B cell (primary cell): ENCODE data around the gene C1orf226. TPM values are rescaled to one million over a fixed set of nuclear protein-coding genes. Genes with fewer than 3 reads are reported as not detected.

Source experiments
- ATAC-seq: fragments of 200-7000 bp; cut with Tn5 transposase; one replicate; pipeline ENCODE4 v1.10.0; 2021; ENCODE audit warnings: low read depth, mild to moderate bottlenecking, moderate number of reproducible peaks, moderate library complexity
- CTCF ChIA-PET: fragments of 350-600 bp; sonication (Branson Sonifier 250); formaldehyde crosslinking; loops from one replicate; lab custom pipeline; 2021; ENCODE audit warnings: antibody characterized with exemption, inconsistent platforms; lab: Charles Lee
- POLR2A ChIA-PET: fragments of 350-600 bp; sonication (Branson Sonifier 250); formaldehyde crosslinking; loops from one replicate; lab custom pipeline; 2021; ENCODE audit warnings: antibody characterized with exemption; lab: Charles Lee
- DNase-seq: peaks from one replicate; pipeline ENCODE4 v3.0.0; 2013
- H2AFZ ChIP-seq: 2 replicates; pipeline ENCODE4 v1.6.1; 2012; ENCODE audit warnings: mild to moderate bottlenecking, low read depth, low read length; ENCODE audit not compliant: insufficient read depth, poor library complexity, severe bottlenecking
- H3K27ac ChIP-seq, 2 donors: 1 replicate in 1 of 2; 2 replicates in 1 of 2; pipeline ENCODE4 v1.5.1; 2012 to 2013; ENCODE audit warnings: low read length in 2 of 2, mild to moderate bottlenecking in 2 of 2, moderate library complexity in 1 of 2
- H3K27me3 ChIP-seq, 4 experiments: fragments of 200-600 bp in 1 of 4; sonication (generic) in 1 of 4; replicated peaks in 1 of 4; 1 replicate in 2 of 4; 2 replicates in 2 of 4; pipeline versions ENCODE4 v1.6.1 to v1.7.0; 2013 to 2016; ENCODE audit warnings: low read length in 3 of 4, mild to moderate bottlenecking in 2 of 4, mixed read lengths in 1 of 4, moderate library complexity in 1 of 4; ENCODE audit not compliant: insufficient read depth in 4 of 4, control insufficient read depth in 3 of 4; ENCODE audit errors: control extremely low read depth in 1 of 4
- H3K36me3 ChIP-seq, 2 experiments: replicated peaks in 1 of 2; 1 replicate in 1 of 2; 2 replicates in 1 of 2; pipeline versions ENCODE4 v1.6.1 to v1.7.1; 2013; ENCODE audit warnings: low read length in 1 of 2; ENCODE audit not compliant: insufficient read depth in 2 of 2, control insufficient read depth in 1 of 2; ENCODE audit errors: control extremely low read depth in 1 of 2, extremely low read depth in 1 of 2
- H3K4me1 ChIP-seq, 2 donors: fragments of 200-600 bp in 1 of 2; sonication (generic) in 1 of 2; 1 replicate in 1 of 2; 2 replicates in 1 of 2; pipeline versions ENCODE4 v1.5.1 to v1.6.1; 2013 to 2017; ENCODE audit warnings: low read length in 2 of 2; ENCODE audit not compliant: control insufficient read depth in 2 of 2, insufficient read depth in 2 of 2
- H3K4me2 ChIP-seq: replicated peaks from 2 replicates; pipeline ENCODE3; 2012; ENCODE audit warnings: mild to moderate bottlenecking, low read depth, low read length; ENCODE audit not compliant: poor library complexity, severe bottlenecking
- H3K4me3 ChIP-seq, 5 experiments: fragments of 200-600 bp in 1 of 5; sonication (generic) in 1 of 5; 1 replicate in 3 of 5; 2 replicates in 2 of 5; pipeline versions ENCODE4 v1.5.1 to v1.7.0; 2011 to 2016; ENCODE audit warnings: low read length in 4 of 5, mild to moderate bottlenecking in 4 of 5, low read depth in 2 of 5, control low read depth in 1 of 5, moderate library complexity in 1 of 5; ENCODE audit not compliant: insufficient read depth in 1 of 5; ENCODE audit errors: control extremely low read depth in 1 of 5, extremely low read depth in 1 of 5
- H3K79me2 ChIP-seq: fragments of 200-600 bp; sonication (generic); one replicate; pipeline ENCODE4 v1.6.0; 2016; ENCODE audit warnings: low read length; ENCODE audit not compliant: control insufficient read depth, insufficient read depth
- H3K9ac ChIP-seq: fragments of 200-600 bp; sonication (generic); 2 replicates; pipeline ENCODE4 v1.6.1; 2017; ENCODE audit warnings: mild to moderate bottlenecking, low read length, moderate library complexity
- H3K9me3 ChIP-seq, 3 donors: one replicate each; pipeline versions ENCODE4 v1.6.1 to v1.7.1; 2013; ENCODE audit warnings: low read length in 2 of 3; ENCODE audit not compliant: control insufficient read depth in 2 of 3, insufficient read depth in 1 of 3; ENCODE audit errors: control extremely low read depth in 1 of 3
- H4K20me1 ChIP-seq: 2 replicates; pipeline ENCODE4 v1.6.0; 2012; ENCODE audit warnings: mild to moderate bottlenecking, low read length; ENCODE audit not compliant: insufficient read depth, control insufficient read depth, poor library complexity, severe bottlenecking
- H3K27ac Mint-ChIP-seq: one replicate; pipeline ENCODE4 v1.8.0; 2021; ENCODE audit warnings: mixed read lengths
- H3K27me3 Mint-ChIP-seq: one replicate; pipeline ENCODE4 v1.8.0; 2021; ENCODE audit warnings: mixed read lengths
- H3K4me1 Mint-ChIP-seq: one replicate; pipeline ENCODE4 v1.8.0; 2021; ENCODE audit warnings: mixed read lengths
- H3K4me3 Mint-ChIP-seq: one replicate; pipeline ENCODE4 v1.8.0; 2021; ENCODE audit warnings: mixed read lengths
- H3K9me3 Mint-ChIP-seq: one replicate; pipeline ENCODE4 v1.8.0; 2022; ENCODE audit warnings: mixed read lengths; ENCODE audit not compliant: insufficient read depth
- EZH2 ChIP-seq: IDR thresholded peaks from 2 replicates; pipeline ENCODE4 v1.6.1; 2012; ENCODE audit warnings: borderline replicate concordance, low read depth, mild to moderate bottlenecking, moderate library complexity, low read length; ENCODE audit not compliant: insufficient read depth, poor library complexity, severe bottlenecking
- WGBS: methylation state at CpG from one replicate; pipeline ENCODE4 v1.1.5; 2013; ENCODE audit warnings: missing lambda C conversion rate; ENCODE audit not compliant: insufficient coverage; 5-methylcytosine and 5-hydroxymethylcytosine counted together
- intact Hi-C: fragments of 100-400 bp; cut with micrococcal nuclease; formaldehyde crosslinking; loops from one replicate; pipeline ENCODE4 v1.10.0; 2022
- polyA plus RNA-seq: library from polyadenylated mRNA; depleted of rRNA; stranded (reverse); fragments of >200 nt; gene quantifications from 2 replicates; pipeline ENCODE4 v1.2.3, GENCODE V29; 2012
- total RNA-seq, 2 donors: library from RNA; stranded (reverse); fragments of 120-200 nt in 1 of 2; gene quantifications; 1 replicate in 1 of 2; 2 replicates in 1 of 2; pipeline versions ENCODE4 v1.2.3 to v1.2.4, GENCODE V29; 2013 to 2022
- TF ChIP-seq, protein P1 (sequence below): fragments of 200-600 bp; IDR thresholded peaks from one replicate; pipeline ENCODE4 v1.8.0; 2022; ENCODE audit warnings: antibody characterized with exemption, mild to moderate bottlenecking

The C1orf226 gene
- total and polyA plus RNA-seq, 2 donors (not counting 1 experiment from before 2014, with no cell fraction given) = 0.01 to 0.10 TPM

DNA sequence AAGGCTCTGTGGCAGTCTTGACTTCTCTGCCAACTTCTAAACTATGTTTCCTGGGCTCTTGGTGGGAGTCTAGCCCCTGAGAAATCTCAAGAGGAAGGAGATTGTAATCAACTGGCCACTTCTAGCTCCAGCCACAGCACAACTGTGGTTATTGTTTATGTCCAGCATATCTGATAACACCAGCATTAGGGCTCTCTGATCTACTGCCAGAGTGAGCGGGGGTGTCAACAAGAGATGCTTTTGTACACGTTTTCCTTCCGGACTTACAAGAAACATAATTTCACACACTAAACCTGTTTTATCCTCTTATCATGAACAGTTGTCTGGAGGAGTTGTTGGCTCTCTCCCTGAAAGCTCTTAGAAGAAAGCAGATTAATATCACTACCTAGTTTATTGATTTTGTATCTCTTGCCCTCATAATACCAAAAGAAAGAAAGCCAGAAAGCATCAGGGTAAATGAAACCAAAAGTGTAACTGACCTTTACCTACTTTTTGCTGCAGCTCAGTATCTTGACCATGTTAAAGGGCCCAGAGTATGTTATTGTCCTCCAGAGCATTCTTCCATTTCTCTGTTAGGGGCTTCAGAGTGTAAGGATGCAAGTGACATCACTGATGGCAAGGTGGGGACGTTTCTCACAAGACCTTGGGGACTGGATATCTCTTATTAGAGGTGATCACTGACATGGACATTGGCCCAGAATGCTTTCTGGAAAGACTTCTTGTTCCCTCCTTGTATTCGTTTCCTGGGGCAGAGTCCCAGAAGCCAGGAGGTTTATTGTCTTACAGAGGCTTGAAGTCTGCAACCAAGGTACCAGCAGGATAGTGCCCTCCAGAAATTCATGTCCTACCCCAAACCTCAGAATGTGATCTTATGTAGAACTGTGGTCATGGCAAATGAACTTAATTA, 40.0 kb downstream of the C1orf226 start:
- Mint-ChIP-seq H3K27ac (no peak overlapping the region), H3K9me3 (no peaks in the 10 kb centered on the region), H3K4me1 (peaks cover 13% of the 10 kb centered on the region), H3K27me3 (peaks cover 26% of the 10 kb centered on the region), H3K4me3 (no peak overlapping the region)
- H3K27ac ChIP-seq = no peak overlapping the region
- no peak for DNase-seq
- ChIA-PET POLR2A (no interaction called here), CTCF (no interaction called here)
- peaks cover 0 to 5% of the 10 kb centered on the region in 2 donors for H3K4me1 ChIP-seq
- no peak overlapping the region for H3K4me3 ChIP-seq
- intact Hi-C loops = no loop called here
- H2AFZ ChIP-seq = no peak overlapping the region
- no peak overlapping the region for H3K9ac ChIP-seq
- no peak for ATAC-seq
- H3K36me3 ChIP-seq = no peaks in the 10 kb centered on the region
- H3K27me3 ChIP-seq = no peaks in the 10 kb centered on the region
- no peaks in the 10 kb centered on the region for H3K79me2 ChIP-seq
- no peak overlapping the region for H3K4me2 ChIP-seq
- no peaks in the 10 kb centered on the region for H4K20me1 ChIP-seq
- no peaks in the 10 kb centered on the region for H3K9me3 ChIP-seq
- TF ChIP-seq EZH2 = no peak
- TF ChIP-seq, protein P1, sequence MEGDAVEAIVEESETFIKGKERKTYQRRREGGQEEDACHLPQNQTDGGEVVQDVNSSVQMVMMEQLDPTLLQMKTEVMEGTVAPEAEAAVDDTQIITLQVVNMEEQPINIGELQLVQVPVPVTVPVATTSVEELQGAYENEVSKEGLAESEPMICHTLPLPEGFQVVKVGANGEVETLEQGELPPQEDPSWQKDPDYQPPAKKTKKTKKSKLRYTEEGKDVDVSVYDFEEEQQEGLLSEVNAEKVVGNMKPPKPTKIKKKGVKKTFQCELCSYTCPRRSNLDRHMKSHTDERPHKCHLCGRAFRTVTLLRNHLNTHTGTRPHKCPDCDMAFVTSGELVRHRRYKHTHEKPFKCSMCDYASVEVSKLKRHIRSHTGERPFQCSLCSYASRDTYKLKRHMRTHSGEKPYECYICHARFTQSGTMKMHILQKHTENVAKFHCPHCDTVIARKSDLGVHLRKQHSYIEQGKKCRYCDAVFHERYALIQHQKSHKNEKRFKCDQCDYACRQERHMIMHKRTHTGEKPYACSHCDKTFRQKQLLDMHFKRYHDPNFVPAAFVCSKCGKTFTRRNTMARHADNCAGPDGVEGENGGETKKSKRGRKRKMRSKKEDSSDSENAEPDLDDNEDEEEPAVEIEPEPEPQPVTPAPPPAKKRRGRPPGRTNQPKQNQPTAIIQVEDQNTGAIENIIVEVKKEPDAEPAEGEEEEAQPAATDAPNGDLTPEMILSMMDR = no peak
- WGBS = no CpG with 5 or more reads among the region's 5 CpGs
